CD4-positive, alpha-beta T cell treated with Interleukin-2 at 100 ng/mL for 4 hours (primary cell): Measurements from ENCODE around the gene HOXD3.
A peak's percentile ranks its signal among the peaks of the same experiment; 100 is the strongest.

Source experiments
- DNase-seq: peaks from one replicate; pipeline ENCODE4 v3.0.0-alpha.2; 2020; ENCODE audit warnings: low spot score

HOXD3 gene

DNA sequence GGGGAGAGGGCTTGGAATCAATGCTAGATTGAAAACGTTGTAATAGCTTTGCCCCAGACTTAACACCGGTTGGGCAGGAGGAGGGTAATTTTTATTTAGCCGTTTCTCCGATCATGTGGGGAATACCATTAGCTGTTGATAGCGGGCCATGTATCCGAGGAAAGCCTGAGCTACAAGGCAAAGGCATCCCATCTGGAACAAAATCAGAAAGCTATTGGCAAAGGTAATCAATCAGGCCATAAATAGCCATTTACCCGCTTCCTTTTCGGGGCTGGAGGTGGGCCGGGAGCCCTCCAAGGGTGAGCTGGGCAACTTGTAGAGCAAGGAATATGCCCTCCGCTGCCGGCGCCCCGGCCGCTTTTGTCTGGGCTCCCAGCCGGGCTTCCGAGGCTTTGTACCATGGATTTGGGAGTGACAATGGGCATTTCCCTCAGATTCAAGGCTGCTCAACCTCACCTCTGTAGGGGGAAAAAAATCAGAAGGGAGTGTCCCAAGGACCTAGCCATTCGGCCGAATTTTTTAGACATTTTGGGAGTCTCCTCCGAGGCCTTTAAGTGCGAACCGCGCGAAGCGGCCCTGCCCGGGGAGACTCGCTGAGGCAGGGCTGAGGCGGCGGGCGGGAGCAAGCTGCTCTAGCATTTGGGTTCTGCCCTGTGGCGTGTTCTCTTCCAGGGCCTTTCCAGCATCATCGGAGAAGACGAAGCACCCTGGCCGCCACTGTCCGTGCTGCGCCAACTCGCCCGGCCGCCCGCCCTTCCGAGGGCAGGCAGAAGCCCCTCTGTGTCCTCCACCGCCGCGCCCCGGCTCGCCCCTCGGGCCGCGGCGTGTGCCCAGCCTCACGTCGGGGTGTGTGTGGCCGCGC lies 35.7 kb upstream of the HOXD3 start:
- DNase-seq, result no peak

DNA sequence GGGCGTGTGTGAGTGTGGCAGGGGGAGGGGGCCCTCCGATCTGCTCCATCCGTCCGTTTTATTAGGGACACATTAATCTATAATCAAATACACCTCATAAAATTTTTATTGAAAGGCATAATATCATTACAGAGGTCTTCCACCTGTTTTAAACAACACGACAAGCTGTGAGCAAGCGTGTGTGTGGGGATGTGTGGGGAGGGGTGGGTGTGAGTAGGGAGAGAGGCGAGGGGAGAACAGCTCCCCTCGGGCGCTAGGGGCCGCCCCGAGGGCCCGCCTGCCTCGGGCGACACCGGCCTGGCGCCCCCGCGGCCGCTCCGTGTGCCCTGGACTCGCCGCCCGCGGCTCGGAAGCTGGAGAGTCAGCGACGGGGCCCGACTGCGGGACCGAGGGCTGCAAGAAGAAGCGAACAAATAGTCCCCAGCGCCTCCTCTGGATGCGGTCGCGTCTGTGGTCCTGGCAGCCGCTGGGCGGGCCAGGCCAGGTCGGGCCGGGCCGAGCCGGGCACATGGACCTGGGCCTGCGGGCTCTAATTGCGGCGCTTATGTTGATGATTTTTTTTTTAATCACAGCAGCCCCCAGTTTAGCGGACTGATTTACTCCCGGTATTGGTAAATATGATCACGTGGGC lies 34.9 kb upstream of the HOXD3 start:
- no peak for DNase-seq

DNA sequence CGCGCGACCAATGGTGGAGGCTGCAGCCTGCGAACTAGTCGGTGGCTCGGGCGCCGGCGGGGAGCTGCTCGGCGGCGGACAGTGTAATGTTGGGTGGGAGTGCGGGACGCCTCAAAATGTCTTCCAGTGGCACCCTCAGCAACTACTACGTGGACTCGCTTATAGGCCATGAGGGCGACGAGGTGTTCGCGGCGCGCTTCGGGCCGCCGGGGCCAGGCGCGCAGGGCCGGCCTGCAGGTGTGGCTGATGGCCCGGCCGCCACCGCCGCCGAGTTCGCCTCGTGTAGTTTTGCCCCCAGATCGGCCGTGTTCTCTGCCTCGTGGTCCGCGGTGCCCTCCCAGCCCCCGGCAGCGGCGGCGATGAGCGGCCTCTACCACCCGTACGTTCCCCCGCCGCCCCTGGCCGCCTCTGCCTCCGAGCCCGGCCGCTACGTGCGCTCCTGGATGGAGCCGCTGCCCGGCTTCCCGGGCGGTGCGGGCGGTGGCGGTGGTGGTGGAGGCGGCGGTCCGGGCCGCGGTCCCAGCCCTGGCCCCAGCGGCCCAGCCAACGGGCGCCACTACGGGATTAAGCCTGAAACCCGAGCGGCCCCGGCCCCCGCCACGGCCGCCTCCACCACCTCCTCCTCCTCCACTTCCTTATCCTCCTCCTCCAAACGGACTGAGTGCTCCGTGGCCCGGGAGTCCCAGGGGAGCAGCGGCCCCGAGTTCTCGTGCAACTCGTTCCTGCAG lies 34.3 kb upstream of the HOXD3 start, which contains the start of gene HOXD9:
Gene HOXD9, plus strand, starts transcription at position 37 of the 728 bp plus-strand sequence. Its CDS starts 50 bp downstream, at position 87.
- DNase-seq, result no peak

DNA sequence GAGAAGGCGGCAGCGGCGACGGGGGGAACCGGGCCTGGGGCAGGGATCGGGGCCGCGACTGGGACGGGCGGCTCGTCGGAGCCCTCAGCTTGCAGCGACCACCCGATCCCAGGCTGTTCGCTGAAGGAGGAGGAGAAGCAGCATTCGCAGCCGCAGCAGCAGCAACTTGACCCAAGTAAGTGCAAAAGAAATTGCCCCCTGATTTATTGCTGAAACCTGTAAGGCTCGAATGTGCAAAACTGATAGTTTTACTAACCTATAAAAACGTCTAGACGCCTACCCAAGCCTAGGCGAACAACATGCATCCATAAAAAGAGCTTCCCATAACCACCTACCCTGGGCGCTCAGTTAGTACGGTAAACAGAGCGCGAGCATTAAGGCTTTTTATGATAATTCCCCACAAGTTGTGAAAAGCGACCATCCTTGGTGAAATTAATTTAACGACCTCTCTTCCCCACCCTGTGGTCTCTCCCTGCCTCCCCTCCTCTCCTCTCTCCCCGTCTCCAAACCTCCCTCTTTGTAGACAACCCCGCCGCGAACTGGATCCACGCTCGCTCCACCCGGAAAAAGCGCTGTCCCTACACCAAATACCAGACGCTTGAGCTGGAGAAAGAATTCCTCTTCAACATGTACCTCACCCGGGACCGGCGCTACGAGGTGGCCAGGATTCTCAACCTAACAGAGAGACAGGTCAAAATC lies 33.5 kb upstream of the HOXD3 start:
- DNase-seq, result no peak

DNA sequence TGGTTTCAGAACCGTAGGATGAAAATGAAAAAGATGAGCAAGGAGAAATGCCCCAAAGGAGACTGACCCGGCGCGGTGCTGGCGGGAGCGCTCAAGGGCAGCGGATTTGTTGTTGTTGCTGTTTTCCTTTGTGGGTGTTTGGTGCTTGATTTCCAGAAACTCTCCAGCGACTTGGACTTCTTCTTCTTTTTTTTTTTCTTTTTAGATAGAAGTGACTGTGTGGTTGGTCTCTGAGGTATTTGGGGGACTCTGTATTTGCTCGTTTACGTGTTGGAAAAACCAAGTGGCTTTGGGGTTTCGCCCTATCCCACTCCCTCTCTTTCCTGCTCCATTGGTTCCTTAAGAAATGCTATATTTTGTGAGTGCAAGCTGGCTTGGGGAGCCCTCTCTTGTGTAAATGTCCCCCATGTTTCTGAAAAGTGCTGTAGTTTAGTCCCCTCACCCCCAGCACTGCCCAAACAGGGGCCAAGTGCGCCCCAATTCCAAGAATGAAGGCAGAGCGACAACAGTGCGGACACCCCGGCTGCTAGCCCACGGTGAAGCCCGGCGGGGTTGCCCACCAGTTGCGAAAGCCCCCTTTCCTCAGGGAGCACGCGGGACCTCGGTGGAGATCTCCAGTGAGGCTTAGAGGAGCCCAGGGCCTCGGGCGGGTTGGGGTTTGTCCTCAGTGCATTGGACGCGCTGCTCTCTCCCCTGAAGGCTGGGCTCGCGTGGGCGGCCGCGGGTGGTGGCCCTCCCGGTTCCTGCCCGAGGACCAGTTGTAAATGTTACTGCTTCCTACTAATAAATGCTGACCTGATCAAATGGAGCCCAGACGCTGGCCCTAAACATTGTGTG lies 32.8 kb upstream of the HOXD3 start:
- no peak for DNase-seq

DNA sequence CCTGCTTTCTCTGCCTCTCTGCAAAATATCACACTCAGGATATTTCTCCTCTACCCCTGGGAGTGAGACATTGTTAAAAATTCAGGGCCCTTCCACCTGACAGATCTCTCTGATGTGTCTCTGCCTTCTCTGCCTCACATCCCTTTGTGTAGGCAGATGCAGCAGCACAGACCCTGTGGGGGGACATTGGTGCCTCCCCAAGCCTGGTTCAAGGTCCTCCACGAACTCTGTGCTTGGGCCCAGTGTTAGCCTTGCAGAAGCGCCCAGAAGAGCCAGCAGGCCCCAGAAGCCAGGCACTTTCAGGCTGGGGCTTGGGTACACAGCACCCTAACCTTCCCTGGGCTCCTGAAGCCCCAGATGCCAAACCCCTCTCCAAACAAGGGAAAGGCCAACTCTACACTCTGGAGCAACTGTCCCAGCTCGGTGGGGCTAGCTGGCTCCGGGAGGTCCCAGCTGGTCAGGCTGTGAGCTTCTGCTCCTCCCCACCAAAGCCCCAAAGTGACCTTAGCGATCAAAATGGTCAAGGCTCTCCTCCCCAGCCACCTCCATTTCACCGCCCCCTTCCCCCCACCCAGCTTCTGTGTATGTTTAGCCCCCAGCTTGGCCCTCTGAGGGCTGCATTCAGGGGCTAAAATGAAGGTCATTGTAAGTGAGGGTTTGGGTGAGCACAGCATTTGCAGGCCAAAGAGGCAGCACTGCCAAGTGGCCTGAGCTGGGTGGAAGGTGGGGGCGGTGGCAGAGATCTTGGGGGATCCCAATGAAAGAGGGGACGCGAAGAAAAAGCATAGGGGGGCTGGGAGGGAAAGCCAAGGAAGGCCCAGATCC lies 31.9 kb upstream of the HOXD3 start:
- DNase-seq, result no peak

DNA sequence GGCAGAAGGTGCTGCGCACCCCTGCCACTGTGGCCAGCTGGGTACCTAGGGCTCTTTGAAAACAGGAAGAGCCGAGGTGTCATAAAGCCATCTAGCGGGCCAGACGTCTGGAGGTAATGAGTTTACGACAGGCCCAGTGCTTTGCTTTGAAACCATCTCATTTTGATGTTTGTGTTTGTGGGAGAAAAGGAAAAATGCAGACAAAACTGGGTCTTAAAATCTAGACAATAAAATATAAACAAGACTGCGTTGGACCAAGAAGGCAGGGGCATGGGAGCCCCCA lies 31.4 kb upstream of the HOXD3 start:
- no peak for DNase-seq

DNA sequence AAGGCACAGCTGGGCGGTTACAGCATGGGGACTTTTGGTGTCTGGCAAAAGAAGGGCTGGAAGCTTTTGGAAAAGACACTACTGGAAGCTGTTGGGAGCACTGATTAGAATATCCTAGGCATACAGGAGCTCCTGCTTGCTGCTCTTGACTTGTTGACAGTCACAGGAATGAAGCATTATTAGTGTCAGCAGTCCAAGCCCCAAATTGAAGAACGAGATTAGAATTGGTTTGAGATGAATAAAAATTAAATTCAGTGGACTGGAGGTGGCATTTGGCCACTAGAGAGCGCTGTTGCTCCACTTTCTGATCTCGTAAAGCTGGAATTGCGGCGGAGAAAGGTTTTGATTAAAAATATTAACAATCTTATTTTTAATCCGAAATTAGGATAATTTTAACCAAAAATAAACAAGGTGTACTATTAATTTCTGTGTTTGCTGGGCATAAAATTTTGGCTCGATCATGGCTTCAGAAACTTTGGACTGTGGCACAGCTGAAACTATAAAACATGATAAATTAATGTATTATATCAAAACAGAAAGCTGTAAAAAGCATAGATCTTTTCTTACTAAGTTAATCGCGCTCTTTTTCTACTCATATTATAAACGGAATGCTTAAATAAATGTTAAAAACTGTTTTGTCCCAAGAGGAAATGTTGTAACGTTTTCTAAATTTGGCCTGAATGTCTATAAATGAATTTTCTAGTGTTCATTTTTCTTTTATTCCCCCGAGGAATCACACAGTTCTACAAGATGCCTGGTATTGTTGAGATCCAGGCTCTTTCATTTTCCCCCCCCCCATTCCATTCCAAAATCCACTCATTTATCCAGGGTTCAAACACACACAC lies 30.0 kb upstream of the HOXD3 start:
- DNase-seq, result peak; percentile 72

DNA sequence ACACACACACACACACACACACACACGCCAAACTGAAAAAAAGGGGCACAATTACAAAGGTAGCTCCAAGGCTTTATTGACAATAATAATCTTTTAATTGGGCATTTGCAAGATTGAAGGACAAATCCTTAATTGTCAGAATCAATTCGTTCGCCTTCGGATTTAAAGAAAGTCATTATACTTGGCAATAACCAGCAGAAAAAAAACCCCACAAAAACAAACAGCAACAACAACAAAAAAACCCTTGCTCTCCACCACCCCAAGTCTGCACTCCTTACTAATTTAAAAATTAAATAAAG lies 29.4 kb upstream of the HOXD3 start:
- no peak for DNase-seq

DNA sequence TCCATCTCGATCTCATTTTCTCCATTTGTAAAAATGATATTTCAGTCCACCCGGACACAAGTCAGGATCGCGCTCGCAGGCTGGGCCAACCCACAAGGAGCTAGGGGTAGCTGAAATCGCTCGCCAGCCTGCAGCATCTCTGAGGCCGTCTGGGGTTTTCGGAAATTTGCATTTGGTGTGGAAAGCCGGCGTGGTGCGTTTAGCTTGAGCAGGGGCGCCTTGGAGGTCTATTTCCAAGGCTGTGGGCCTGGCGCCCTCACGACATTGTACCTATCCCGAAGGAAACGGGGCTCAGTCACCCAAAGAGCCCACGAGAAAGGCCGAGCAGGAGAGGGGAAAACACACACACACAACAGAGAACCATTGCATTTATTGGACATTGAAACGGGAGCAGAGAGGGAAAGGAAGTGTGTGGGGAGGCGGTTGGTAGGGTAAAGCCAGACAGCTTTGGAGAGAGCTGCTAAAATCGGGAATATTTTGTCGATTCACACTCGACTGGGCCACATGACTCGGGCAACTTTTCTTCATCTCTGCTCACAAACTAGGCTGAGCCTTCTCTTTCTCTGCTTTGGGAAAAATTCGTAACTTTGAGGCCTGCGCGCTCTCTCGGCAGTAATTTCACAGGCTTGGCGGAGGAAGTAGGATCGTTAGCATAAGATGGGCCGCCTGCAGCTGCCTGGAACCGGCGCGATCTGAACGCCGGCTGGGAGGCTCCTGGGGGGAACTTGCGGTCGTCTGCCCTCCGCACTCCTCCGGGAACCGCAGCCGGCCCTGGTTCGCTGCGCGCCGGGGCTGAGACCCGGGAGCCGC lies 28.7 kb upstream of the HOXD3 start:
- DNase-seq, result no peak

DNA sequence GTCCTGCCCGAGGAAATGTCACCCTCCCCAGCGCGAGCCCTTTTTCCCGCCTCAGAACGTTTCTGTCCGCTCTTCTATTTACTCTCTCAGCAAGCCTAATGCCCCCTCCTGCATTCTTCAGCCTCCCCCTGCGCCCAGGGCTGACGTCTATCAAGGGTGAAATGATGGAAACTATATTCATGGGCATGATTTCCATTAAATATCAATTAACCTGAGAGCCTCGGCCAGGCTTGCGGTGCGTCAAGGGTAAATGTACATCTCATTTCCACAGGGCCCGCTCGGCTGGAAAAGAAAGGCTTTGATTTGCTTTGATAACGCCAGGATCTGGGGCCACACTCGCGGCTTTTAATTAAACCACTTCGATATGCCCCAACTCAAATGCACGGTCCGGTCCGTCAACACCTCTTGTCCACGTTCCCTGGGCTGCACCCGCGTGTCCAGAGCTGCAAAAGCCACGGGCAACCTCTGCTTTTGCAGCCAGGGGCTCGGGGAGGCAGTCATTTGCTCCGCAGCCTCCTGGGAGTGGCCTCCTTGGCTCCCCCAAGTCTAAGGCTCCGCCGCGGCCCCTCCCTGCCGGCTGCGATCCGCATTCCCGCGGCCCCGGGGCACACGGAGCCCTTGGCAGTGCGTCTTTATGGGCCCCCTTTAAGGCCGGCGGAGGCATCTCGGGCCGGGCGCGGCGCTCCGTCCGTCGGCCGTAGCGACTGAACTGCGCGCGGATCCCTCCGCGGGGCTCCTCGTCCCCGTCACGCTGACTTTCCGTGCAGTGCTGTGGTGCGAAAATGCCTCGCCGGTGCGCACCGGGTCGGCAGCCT lies 27.9 kb upstream of the HOXD3 start, which contains the start of gene HOXD8:
Gene HOXD8, plus strand, starts transcription at position 724 of the 815 bp plus-strand sequence. CDS start 662 bp downstream, outside the sequence.
- DNase-seq, result no peak

DNA sequence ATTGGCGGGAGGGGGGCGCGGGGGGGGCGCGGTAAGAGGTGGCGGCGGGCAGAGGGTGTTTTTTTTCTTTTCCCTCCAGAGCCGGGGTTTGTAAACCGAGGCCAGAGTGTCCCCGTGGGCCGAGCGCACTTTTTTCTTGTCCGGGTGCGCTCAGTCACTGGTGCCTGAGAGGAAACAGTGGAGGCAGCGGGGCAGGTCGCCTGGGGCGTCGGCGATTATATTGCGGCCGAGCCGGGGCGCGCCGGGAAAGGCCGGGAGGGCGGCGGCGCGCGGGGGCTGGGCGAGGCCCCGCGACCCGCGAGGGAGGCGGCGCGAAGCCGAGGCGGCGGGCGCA lies 27.3 kb upstream of the HOXD3 start:
- DNase-seq, result no peak

DNA sequence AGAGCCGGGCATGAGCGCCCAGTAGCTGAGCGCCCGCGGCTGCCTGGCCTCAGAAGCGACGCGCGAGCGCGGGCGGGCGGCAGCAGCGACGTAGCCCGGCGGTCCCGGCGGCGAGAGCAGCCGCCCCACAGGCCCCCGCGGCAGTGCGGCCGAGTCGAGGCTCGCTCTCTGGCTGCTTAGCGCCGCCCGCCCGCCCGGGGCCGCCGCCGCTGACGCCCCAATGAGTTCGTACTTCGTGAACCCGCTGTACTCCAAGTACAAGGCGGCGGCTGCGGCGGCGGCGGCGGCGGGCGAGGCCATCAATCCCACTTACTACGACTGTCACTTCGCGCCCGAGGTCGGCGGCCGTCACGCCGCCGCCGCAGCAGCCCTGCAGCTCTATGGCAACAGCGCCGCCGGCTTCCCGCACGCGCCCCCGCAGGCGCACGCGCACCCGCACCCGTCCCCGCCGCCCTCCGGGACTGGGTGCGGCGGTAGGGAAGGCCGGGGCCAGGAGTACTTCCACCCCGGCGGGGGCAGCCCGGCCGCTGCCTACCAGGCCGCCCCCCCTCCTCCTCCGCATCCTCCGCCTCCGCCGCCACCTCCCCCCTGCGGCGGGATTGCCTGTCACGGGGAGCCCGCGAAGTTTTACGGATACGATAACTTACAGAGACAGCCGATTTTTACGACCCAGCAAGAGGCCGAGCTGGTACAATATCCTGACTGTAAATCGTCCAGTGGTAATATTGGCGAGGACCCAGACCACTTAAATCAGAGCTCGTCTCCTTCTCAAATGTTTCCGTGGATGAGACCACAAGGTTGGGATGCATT lies 26.8 kb upstream of the HOXD3 start:
- no peak for DNase-seq

DNA sequence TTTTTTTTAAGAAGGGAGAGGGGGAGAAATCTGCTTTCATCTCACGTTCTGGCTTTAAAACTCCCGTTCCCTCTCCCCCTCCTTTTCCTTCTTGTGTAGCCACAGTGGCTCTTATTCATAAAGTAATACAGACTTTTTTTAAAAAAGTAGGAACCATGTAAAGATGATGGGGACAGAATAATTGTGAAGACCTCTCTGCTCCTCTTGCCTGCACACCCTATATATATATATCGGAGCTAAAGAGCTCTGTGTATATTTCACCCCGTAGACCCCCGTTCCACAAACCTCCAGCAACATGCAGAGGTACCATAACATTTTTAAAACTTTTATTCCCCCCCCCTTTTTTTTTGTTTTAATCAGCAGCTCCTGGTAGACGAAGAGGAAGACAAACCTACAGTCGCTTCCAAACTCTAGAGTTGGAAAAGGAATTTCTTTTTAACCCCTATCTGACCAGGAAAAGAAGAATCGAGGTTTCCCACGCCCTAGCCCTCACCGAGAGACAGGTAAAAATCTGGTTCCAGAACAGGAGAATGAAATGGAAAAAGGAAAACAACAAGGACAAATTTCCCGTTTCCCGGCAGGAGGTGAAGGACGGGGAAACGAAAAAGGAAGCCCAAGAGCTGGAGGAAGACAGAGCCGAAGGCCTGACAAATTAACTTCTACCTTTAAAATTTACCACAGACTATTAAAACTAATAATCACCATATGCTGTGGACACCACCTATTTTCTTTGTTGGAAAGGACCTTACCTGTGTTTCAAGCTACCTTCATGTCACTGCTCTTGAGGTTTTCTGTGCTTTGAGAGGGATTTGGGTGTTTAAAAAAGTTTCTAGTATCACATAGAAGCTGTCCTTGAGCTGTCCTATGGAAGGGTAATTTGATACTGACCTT lies 25.9 kb upstream of the HOXD3 start:
- no peak for DNase-seq

DNA sequence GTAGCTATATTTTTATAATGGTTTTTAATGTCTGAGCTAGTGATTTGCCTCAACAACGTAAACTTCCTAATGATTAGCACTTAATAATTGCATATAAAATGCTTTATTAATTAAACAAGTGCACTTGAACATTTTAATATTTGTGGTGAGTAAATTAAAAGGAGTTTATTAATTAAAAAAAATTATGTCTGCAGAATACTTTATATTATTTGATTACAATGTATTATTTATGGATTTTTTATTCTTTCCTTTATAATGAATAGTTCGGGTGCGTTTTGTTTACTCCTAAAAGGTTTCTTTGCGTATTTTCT lies 25.3 kb upstream of the HOXD3 start:
- DNase-seq, result no peak
